NOMO-1 treated with DMSO at 0.1 percent for 48 hours (cell line): ENCODE data around the gene OR10R2.

Source experiments
- DNase-seq: peaks from one replicate; lab custom pipeline; 2025; ENCODE audit not compliant: unreplicated experiment; lab: John Stamatoyannopoulos, UW

The OR10R2 gene, protein sequence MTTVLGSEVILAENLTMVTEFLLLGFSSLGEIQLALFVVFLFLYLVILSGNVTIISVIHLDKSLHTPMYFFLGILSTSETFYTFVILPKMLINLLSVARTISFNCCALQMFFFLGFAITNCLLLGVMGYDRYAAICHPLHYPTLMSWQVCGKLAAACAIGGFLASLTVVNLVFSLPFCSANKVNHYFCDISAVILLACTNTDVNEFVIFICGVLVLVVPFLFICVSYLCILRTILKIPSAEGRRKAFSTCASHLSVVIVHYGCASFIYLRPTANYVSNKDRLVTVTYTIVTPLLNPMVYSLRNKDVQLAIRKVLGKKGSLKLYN

GRCh38 chr1:158471920-158472319 is at the start of gene OR10R2:
Gene OR10R2 (plus strand): TSS chr1:158472220. CDS start chr1:158472326, 106 bp downstream.
- no peak for DNase-seq

DNA sequence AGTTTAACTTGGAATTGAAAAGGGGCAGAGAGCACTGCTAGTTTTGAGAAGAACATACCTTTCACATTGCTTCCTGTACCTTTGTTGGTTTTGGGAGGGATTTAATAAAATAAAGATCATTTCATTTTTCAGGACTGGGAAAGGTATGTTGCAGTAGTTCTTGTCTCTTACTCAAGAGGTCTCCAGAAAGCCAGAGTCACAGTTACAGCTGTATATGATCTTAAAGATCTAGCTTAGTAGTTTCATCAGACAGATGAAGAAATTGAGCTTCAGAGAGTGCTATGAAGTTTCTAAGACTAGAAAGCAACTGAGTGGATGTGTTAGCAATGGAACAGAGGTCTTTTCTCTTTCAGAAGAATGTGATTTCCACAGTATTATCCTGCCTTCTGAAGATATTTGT is 47.0 kb upstream of the OR10R2 start:
- peak; percentile 52 for DNase-seq

DNA sequence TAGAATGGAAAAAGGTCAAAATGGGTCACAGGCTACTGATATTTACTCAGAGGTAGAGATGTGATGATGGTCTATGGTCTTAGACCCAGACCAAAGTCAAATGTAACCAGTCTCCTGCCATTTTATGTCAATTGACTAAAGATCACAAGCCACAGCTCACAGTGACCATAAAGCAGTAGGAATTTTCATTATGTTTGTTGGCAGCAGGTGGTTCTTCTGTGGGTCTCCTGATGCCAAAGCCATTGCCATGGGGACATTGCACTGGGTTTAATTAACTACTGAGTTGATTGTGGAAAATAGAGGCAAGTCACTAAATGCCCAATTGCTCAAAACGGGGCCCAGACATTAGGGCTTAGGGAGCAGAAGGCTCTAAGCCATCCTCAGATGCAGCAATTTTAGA is 45.9 kb upstream of the OR10R2 start, which contains the start of gene OR10K2:
TSS of gene OR10K2 (minus strand) at position 101 of the 400 bp plus-strand sequence. CDS start 5,371 bp downstream, outside the sequence.
- no peak for DNase-seq

GRCh38 chr1:158430163-158430562 is 41.9 kb upstream of the OR10R2 start:
- DNase-seq = peak; percentile 87

GRCh38 chr1:158434741-158435140 is 37.3 kb upstream of the OR10R2 start:
- DNase-seq = peak; percentile 25

- DNase-seq = no peak
These were observed 26.6 kb upstream of the OR10R2 start for GRCh38 chr1:158445376-158445775.

DNA sequence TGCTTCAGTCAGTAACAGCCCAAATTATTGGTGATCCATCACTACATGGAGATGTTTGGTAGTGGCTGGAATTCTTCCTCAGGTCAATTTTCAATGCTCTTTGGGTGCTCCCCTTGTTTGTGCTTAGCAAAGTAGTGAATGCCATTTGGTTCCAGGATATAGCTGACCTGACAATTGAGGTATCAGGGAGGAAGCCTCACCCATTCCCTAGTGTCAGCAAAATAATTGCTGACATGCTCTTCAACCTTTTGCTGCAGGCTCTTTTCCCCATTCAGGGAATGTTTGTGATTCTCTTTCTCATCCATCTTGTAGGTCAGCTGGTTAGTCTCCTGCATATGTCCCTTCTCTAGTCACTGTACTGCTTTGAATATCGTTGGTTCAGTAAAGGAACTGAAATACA is 17.5 kb upstream of the OR10R2 start:
- DNase-seq = no peak

- peak; percentile 12 for DNase-seq
These were observed 14.8 kb upstream of the OR10R2 start for GRCh38 chr1:158457246-158457645.

- no peak for DNase-seq
These were observed 13.8 kb upstream of the OR10R2 start for GRCh38 chr1:158458263-158458662.

GRCh38 chr1:158461534-158461933 is 10.5 kb upstream of the OR10R2 start, which contains the start of gene OR10K1:
Gene OR10K1 (plus strand): TSS chr1:158461834. CDS start chr1:158465562, 3,728 bp downstream.
- DNase-seq = no peak

- DNase-seq = no peak
These were observed 13.4 kb downstream of the OR10R2 start for GRCh38 chr1:158485455-158485854.

DNA sequence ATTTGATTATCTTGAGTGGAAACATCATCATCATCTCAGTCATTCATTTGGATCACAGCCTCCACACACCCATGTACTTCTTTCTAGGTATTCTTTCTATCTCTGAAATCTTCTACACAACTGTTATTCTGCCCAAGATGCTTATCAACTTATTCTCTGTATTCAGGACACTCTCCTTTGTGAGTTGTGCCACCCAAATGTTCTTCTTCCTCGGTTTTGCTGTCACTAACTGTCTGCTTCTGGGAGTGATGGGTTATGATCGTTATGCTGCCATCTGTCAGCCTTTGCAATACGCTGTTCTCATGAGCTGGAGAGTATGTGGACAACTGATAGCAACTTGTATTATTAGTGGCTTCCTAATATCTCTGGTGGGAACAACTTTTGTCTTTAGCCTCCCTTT is 19.3 kb downstream of the OR10R2 start:
- DNase-seq = no peak

DNA sequence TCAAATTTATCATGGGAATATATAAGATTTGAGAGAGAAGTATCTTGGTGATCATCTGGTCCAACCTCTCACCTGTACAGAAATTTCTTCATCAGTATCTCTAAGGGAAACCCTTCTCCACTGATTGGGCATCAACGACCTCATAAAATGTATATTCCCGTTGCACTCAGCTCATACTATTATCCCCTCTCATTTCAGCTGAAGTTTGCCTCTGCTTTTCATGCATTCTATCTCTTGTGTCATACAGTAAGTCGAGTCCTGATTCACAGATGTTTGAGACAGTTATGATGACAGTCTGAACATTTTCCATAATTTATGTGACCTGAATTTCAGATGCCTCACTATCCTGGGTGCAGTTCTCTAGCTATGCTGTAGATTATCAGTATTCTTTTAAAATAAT is 21.0 kb downstream of the OR10R2 start:
- DNase-seq = no peak

GRCh38 chr1:158494796-158495195 is 22.8 kb downstream of the OR10R2 start:
- no peak for DNase-seq

DNA sequence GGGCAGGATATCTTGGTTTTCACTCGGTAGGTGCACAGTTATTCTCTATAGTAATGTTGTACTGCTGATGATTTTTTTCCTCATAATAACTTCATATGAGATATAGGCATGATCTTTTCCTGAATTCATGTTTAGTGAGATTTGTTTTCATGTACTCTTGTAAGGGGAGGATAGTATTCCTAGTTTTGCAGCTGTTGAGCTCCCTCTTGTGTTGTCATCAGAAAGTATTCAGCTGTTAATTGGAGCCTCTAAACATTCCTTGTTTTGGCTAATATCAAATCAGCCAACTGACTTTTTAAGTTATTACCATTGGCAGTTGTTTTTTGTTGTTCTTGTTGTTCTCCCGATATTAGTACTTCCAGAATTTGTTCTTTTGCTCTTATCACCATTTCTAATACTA is 24.4 kb downstream of the OR10R2 start:
- peak; percentile 45 for DNase-seq

DNA sequence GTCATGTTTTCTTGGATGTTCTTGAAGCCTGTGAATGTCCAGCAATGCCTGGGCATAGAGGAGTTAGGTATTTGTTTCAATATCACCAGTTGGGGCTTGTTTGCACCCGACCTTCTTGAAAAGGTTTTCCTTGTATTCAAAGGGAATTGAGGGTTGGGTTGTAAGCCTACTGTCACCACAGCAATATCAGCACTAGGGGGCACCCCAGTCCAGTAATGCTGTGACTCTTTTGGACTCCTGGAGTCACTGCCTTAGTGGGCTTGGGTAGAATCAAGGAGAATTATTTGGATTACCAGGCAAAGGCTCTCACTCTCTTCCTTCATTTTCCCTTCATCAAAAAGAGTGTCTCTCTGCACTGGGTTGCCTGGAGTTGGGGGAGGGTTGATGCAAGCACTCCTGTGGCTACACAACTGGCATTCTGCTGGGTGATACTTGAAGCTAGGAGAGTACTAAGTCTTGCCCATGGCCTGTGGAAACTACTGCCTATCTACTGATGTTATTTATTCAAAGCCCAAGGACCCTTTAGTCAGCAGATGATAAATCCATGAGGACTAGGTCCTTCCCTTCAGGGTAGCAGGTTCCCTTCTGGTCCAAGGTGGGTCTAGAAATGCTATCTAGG is 34.5 kb downstream of the OR10R2 start:
- DNase-seq = peak; percentile 45

GRCh38 chr1:158507511-158507910 is 35.5 kb downstream of the OR10R2 start:
- no peak for DNase-seq

- DNase-seq = no peak
These were observed 37.6 kb downstream of the OR10R2 start for GRCh38 chr1:158509471-158510156.

GRCh38 chr1:158516966-158517365 is 44.9 kb downstream of the OR10R2 start:
- no peak for DNase-seq

- DNase-seq = no peak
These were observed 48.0 kb downstream of the OR10R2 start for GRCh38 chr1:158520021-158520420.

- DNase-seq = no peak
These were observed 49.1 kb downstream of the OR10R2 start for GRCh38 chr1:158520955-158521665.
